Renal cortical epithelial cell (primary cell): ENCODE data around the gene SDCBP2. TPM values are rescaled to one million over a fixed set of nuclear protein-coding genes. Genes with fewer than 3 reads are reported as not detected.
A peak's percentile ranks its signal among the peaks of the same experiment; 100 is the strongest.

Experiments
- DNase-seq: peaks from one replicate; pipeline ENCODE4 v3.0.0-alpha.2; 2011; ENCODE audit warnings: low read depth
- total RNA-seq: library from RNA; depleted of rRNA; stranded (reverse); fragments of >200 nt; gene quantifications from 2 replicates; pipeline ENCODE4 v1.2.3, GENCODE V29; 2014

Gene SDCBP2
- total RNA-seq, 1 donor from 2014 or later, result 1.8 TPM

GRCh38 chr20:1274485-1275311 lies 54.2 kb downstream of the SDCBP2 start:
- no peak for DNase-seq

DNA sequence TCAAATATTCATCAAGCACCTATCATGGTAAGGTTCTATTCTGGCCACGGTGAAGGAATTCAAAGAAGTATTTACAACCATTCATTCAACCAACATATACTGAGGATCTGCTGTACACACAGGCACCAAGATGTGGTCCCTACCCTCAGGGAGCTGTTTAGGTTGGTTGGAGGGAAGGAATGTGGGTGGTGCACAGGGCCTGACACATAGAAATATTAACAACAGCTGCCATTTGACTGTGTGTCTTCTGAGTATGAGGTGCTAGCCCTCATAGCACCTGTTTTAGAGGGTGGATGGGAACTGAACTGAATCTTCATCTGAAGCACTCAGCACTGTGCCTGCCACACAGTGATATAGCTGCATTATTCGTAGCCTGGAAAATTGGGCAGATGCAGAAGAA lies 55.6 kb downstream of the SDCBP2 start:
- DNase-seq, result peak; percentile 85

- DNase-seq, result no peak
These were observed 56.4 kb downstream of the SDCBP2 start for GRCh38 chr20:1272368-1273100.

- no peak for DNase-seq
These were observed 59.1 kb downstream of the SDCBP2 start for GRCh38 chr20:1269850-1270249.

GRCh38 chr20:1269235-1269634 lies 59.7 kb downstream of the SDCBP2 start:
- DNase-seq, result no peak

DNA sequence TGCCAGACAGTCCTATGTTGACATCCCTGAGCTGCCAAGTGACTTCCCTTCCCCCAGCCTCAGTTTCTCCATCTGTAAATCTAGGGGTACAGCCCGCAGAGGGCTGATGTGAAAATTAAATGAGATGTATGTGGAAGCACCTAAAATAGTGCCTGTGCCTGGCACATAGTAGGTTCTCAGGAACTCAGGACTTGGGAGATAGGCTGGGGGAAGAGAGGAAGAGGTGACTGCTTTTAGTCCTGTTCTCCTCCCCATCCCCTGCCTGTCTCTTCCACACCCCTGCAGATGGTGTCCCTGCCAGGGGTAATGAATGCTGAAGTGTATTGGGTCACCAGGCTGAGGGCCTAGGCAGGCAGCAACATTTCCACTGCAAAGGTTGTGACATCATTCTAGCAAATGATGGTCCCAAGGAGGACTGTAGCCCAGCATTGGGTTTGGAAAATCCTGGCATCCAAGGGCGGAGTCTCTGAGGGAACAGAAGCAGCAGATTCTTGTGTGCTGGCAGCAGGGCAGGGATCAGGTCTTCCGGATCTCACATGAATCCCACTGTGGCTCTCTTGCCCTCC lies 61.0 kb downstream of the SDCBP2 start:
- DNase-seq, result no peak

DNA sequence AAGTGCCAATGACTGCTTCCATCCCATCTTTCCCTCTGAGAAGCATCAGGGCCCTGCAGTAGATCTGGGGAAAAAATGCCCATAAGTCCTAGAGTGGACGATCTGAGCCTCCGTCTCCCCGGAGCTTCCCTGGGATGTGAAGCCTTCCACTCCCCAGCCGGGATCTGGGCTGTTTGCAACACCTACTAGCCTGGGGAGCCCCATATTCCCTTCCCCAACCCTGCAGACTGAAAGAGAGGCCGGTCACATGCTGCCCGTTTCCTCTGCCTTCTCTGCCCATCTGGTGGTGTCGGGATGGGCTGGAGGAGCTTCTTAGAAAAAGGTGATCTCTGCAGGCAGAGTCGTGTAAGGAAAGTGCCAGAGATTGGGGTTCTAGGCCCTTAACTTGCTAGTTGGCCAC lies 61.8 kb downstream of the SDCBP2 start:
- no peak for DNase-seq

DNA sequence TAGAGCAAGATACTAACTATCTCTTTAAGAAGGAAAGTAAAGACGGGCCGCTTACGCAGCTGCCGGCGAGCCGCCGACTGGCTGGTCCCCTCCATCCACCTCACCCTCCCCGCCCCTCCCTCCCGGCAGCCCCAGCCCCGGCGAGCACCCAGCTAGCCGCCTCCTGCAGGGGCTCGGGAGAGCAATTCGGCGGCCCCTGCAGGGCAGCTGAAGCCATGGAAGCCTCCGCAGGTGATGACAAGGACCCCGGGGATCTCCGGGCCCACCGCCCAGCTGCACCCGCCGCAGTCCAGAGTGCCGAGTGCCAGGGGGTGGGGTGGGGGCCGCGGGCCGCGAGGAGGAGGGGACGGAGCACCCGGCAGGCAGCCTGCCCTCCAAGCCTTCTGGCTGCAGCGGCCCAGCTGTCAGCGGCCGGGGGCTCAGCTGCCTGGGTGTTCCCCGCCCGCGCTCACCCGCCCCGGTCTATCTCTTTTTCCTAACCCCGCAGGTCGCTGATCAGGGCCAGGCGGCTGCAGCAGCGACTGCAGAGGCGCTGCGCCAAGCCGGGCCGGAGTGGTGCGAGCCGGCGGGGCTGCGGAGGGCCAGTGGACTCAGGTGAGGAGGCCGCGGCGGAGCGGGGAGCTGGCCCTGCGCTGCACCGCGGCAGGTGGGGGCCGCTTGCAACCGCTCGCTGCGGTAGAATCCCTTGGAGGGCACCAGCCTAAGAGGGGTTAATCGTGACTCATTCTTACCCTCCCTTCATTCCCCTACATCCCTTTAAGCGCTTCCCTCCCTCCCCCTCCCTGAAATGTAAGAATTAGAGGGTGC lies 62.6 kb downstream of the SDCBP2 start, which contains the start of gene SNPH:
TSS of gene SNPH (plus strand) at position 128 of the 807 bp plus-strand sequence. CDS start 29,946 bp downstream, outside the sequence.
- DNase-seq, result peak; percentile 57

- DNase-seq, result no peak
These were observed 63.1 kb downstream of the SDCBP2 start for GRCh38 chr20:1265916-1266166.

- peak; percentile 18 for DNase-seq
These were observed 63.6 kb downstream of the SDCBP2 start for GRCh38 chr20:1265226-1265915.

- no peak for DNase-seq
These were observed 64.2 kb downstream of the SDCBP2 start for GRCh38 chr20:1264727-1265126.

DNA sequence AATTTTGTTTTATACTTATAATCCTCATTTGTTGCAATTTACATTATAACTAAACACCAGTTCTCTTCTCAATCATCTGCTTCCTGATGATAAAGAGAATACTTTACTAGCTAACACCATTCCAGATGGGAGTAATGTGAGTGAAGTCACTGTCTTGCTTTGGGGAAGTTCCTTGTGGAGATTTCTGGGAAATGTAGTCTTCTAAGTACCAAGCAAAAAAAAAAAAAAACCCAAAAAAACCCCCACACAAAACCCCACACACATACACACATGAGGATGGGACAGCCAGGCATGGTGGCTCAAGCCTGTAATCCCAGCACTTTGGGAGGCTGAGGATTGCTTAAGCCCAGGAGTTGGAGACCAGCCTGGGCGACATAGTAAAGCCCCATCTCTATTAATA lies 65.1 kb downstream of the SDCBP2 start:
- peak; percentile 37 for DNase-seq

Other genes starting within 250 kb of the SDCBP2 start
- 41.7 and 68.4 TPM in 2 replicates for gene PSMF1, start 210.5 kb downstream of the SDCBP2 start, total RNA-seq
- gene TMEM74B, start 144.2 kb downstream of the SDCBP2 start, total RNA-seq, result 0.17 and 0.45 TPM in 2 replicates
- 0.10 TPM in 1 of 2 replicates, not detected in the other for gene C20orf202, start 125.7 kb downstream of the SDCBP2 start, total RNA-seq
- gene RAD21L1, start 103.1 kb downstream of the SDCBP2 start, total RNA-seq, result 0.35 TPM in 1 of 2 replicates, not detected in the other
- 5.9 and 14.2 TPM in 2 replicates for gene SNPH, start 62.8 kb downstream of the SDCBP2 start, total RNA-seq
- gene FKBP1A, start 63.9 kb upstream of the SDCBP2 start, total RNA-seq, result 131 and 138 TPM in 2 replicates
- 30.6 and 50.1 TPM in 2 replicates for gene NSFL1C, start 137.7 kb upstream of the SDCBP2 start, total RNA-seq
- not detected in 2 replicates for gene SIRPB2, start 162.3 kb upstream of the SDCBP2 start, total RNA-seq
- not detected in 2 replicates for gene SIRPD, start 228.6 kb upstream of the SDCBP2 start, total RNA-seq